ENCODE data around the gene DPP7. TPM values are rescaled to one million over a fixed set of nuclear protein-coding genes. Genes with fewer than 3 reads are reported as not detected.

Gene DPP7
- total RNA-seq, 1 donor from 2014 or later = 259 TPM

DNA sequence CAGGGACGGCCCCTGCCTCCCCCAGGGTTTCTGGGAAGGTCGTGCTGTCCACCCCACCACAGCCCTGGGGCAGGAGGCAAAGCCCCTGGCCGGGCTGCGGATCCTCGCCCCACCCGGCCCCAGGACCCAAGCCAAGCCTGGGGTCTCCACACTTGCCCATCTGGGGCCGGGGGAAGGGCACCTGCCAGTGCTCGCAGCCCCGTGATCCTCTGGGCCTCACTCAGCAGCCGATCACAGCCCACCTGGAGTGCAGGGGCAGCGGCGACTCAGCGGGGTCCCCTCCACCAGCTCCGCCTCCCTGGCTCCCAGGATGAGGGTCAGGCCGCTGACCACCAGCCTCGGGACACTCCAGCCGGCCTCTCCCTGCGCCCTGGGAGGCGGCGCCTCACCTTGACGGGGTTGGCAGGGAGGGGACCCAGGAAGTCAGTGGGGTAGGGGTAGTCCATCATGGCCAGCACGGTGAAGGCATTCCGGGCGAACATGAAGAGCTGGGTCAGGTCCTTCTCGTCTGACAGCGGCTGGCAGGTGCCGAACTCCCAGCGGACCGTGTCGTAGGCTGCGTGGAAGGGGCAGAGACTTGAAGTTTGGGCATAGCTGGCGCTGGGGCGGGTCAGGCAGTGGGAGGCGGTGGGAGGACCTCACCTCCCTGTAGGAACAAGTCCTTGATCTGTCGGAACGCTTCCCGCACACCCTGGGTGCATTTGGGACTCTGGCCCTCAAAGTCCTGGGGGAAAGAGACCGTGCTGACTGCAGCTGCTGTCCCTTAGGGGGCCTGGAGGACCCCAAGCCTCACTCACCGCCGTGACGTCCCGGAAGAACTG, 1.8 kb downstream of the DPP7 start:
- TF ChIP-seq, protein P1, sequence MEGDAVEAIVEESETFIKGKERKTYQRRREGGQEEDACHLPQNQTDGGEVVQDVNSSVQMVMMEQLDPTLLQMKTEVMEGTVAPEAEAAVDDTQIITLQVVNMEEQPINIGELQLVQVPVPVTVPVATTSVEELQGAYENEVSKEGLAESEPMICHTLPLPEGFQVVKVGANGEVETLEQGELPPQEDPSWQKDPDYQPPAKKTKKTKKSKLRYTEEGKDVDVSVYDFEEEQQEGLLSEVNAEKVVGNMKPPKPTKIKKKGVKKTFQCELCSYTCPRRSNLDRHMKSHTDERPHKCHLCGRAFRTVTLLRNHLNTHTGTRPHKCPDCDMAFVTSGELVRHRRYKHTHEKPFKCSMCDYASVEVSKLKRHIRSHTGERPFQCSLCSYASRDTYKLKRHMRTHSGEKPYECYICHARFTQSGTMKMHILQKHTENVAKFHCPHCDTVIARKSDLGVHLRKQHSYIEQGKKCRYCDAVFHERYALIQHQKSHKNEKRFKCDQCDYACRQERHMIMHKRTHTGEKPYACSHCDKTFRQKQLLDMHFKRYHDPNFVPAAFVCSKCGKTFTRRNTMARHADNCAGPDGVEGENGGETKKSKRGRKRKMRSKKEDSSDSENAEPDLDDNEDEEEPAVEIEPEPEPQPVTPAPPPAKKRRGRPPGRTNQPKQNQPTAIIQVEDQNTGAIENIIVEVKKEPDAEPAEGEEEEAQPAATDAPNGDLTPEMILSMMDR (IDR thresholded peaks at IDR 0.05) = no peak
- no peak for ATAC-seq (ENCODE audit: low read depth)
- ChIA-PET POLR2A (interaction anchor here (1.1 to 3.3 kb wide), 4 partner anchors 14 to 165 kb away, joined by 3 to 10 read pairs (median 4); partner anchors contain the start of genes TOR4A and UAP1L1), CTCF (interaction anchor here (1.1 kb wide), 1 partner anchor 45 kb away, joined by 3 read pairs; no protein-coding TSS in a partner anchor)
- no peak overlapping the region for H3K27ac Mint-ChIP-seq
- no peaks in the 10 kb centered on the region for H3K9me3 Mint-ChIP-seq
- no peaks in the 10 kb centered on the region for H3K27me3 Mint-ChIP-seq
- H3K4me3 Mint-ChIP-seq = peak overlapping the region; percentile 74
- peaks cover 29% of the 10 kb centered on the region for H3K36me3 Mint-ChIP-seq (ENCODE audit: low read depth)
- no peak for DNase-seq
- H3K4me1 Mint-ChIP-seq = peaks cover 10% of the 10 kb centered on the region
- intact Hi-C loops (cut with micrococcal nuclease) = no loop called here

DNA sequence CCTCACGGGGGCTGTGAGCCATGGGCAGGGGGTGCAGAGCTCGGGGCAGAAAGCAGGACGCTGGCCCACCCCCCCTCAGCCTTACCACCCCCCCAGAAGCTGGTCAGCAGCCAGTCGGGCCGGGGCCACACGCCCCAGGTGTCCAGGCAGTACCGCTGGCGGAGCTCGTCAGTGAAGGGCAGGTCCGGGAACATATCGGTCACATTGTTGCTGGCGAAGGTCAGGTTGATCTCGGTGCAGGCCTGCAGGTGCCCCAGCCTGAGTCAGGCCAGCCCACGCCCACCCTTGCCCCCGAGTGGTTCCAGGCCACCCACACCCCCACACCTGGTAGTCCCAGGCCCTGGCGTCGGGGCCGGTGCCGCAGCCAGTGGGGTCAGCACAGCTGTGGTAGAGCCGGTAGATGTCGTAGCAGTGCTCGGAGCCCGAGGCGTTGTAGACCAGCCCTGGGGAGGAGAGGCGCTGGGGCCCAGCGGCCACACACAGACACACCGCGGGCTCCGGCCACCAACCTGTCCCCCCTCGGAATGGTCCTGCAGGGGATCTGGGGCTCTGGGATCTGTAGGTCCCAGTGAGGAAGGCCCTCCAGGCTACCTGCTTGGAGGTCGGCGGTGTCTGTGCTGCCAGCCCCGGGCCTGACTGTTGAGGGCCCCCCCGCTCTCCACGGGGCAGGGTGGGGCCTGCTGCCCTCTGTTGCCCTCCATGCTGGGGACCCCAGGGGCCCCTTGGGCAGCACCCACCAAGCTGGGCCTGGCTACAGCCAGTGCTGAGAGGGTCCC, 2.6 kb downstream of the DPP7 start:
- intact Hi-C loops (cut with micrococcal nuclease) = no loop called here
- TF ChIP-seq, protein P1 (IDR thresholded peaks at IDR 0.05) = no peak
- no peak overlapping the region for H3K27ac Mint-ChIP-seq
- no peak for ATAC-seq (ENCODE audit: low read depth)
- peaks cover 31% of the 10 kb centered on the region for H3K36me3 Mint-ChIP-seq (ENCODE audit: low read depth)
- ChIA-PET CTCF (no interaction called here), POLR2A (interaction anchor here (0.7 to 0.8 kb wide), 2 partner anchors 42 to 460 kb away, joined by 3 to 4 read pairs; partner anchors contain the start of gene SAPCD2)
- no peaks in the 10 kb centered on the region for H3K9me3 Mint-ChIP-seq
- peaks cover 8% of the 10 kb centered on the region for H3K4me1 Mint-ChIP-seq
- no peaks in the 10 kb centered on the region for H3K27me3 Mint-ChIP-seq
- no peak overlapping the region for H3K4me3 Mint-ChIP-seq
- DNase-seq = no peak

DNA sequence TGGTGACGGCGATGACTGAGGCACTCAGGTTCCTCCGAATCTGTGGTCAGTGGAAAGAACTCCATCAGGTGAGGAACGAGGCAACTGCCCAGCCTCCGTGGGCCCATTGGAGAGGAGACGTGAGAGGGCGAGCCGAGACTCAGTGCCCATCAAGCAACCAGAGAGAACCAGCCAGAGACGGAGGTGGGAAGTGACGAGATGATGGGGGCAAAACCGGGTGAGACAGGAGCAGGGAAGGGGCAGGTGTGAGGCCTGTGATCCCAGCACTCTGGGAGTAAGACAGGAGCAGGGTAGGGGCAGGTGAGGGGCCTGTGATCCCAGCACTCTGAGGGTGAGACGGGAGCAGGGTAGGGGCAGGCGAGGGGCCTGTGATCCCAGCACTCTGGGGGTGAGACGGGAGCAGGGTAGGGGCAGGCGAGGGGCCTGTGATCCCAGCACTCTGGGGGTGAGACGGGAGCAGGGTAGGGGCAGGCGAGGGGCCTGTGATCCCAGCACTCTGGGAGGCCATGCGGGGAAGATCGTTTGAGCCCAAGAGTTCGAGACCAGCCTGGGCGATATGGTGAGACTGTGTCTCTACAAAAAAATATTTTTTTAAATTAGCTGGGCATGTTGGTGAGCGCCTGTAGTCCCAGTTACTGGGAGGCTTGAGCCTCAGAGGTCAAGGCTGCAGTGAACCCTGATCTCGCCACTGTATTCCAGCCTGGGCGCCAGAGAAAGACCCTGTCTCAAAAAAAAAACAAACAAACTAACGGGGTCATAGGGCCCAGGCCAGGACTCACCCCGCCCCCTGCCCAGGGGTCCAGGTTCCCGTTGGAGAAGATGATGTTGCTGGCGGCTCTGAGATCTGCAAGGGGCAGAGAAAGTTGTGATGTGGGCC, 3.4 kb downstream of the DPP7 start:
- DNase-seq (no peak), ATAC-seq (ENCODE audit: low read depth) (no peak)
- Mint-ChIP-seq H3K9me3 (no peaks in the 10 kb centered on the region), H3K36me3 (ENCODE audit: low read depth) (peaks cover 31% of the 10 kb centered on the region), H3K4me3 (no peak overlapping the region), H3K4me1 (peaks cover 8% of the 10 kb centered on the region), H3K27me3 (no peaks in the 10 kb centered on the region), H3K27ac (no peak overlapping the region)
- TF ChIP-seq, protein P1 (IDR thresholded peaks at IDR 0.05) = no peak
- ChIA-PET CTCF (no interaction called here), POLR2A (interaction anchor here (0.7 to 0.8 kb wide), 2 partner anchors 41 to 461 kb away, joined by 3 to 4 read pairs; partner anchors contain the start of gene SAPCD2)
- intact Hi-C loops (cut with micrococcal nuclease) = no loop called here

DNA sequence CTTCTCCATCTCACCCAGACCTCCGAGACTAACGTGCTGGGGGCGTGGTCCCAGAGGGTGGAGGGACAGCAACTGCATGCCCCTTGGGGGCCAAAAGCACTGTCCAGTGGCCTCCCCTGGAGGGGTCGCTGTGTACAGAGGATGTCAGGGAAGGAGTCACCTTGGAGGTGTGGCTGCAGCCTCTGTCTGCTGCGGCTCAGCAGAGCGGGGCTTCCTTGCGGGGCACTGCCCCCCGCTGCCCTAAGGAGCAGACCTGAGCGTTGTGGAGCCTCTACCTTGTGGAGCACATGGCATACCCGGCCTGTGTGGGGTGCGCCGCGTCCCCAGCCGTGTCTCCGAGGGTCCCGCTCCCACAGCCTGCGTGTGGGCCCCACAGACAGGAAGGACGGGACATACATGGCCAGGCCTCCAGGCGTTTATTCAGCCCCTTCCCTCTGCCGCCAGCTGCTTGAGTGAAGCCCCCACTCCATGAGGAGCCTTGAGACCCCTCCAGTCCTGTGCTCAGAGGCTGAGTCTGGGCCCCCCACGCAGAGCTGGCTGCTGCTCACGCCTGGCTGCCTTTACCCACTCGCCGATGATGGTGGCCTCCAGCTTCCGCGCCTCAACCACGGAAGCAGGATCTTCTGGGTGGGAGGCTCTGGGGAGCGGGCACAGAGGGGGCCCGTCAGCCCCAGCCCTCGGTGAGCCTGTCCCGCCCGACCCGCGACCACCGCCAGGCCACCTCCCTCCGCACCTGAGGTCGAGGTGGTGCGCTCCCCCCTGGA, 4.2 kb downstream of the DPP7 start:
- no peaks in the 10 kb centered on the region for H3K27me3 Mint-ChIP-seq
- H3K9me3 Mint-ChIP-seq = no peaks in the 10 kb centered on the region
- CTCF ChIA-PET = no interaction called here
- H3K36me3 Mint-ChIP-seq (ENCODE audit: low read depth) = peaks cover 31% of the 10 kb centered on the region
- TF ChIP-seq, protein P1 (IDR thresholded peaks at IDR 0.05) = no peak
- ATAC-seq (ENCODE audit: low read depth) (no peak), DNase-seq (no peak)
- peaks cover 8% of the 10 kb centered on the region for H3K4me1 Mint-ChIP-seq
- intact Hi-C loops (cut with micrococcal nuclease) = no loop called here
- H3K4me3 Mint-ChIP-seq = no peak overlapping the region
- POLR2A ChIA-PET = no interaction called here
- H3K27ac Mint-ChIP-seq = no peak overlapping the region
